Measurements from ENCODE around the gene TP63.
A peak's percentile ranks its signal among the peaks of the same experiment; 100 is the strongest.
"Not testable (repeated sequence)": the region's sequence is repeated elsewhere in the genome, so short reads cannot be mapped to it uniquely, and the experiment has no call there.

Gene TP63

DNA sequence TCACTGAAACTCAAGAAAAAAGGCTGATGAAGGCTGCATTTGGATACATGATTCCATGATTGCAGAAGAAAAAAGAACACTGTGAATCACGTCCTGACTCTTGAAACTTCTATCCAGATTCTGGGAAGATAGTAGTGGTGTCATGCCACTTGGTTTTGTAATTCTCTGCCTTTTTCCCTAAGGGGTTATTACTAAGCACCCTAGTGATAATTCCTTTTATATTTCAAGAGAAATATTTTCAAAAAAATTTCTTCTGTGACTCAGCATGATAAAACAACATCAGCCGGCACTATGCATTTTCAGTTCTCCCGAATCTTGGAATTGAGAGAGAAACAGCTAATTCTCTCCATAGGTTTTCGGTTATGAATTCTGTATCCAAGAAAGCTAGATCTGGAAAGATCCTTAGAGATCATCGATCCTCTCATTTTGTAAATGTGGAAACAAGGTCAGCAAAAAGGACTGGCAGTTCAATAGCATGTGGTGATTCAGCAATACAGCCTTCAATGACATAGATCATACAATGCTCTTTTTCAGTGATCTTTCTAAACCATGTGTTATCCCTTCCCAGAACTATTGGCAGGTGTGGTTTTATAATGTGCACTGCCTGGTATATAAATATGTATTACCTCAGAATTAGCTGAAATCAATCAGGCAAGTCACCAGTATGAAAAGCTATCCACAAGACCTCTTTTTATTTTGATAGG, 42.6 kb upstream of the TP63 start:
- no peak for TF ChIP-seq CTCF (IDR thresholded peaks at IDR 0.05; ENCODE audit: insufficient read depth, low read length, missing control alignments)
- peak; percentile 65 for DNase-seq (ENCODE audit: low read depth, low spot score)
- ChIA-PET POLR2A (no interaction called here), CTCF (no interaction called here)
- no peak overlapping the region for H3K4me3 ChIP-seq (ENCODE audit: low read depth, low read length)

DNA sequence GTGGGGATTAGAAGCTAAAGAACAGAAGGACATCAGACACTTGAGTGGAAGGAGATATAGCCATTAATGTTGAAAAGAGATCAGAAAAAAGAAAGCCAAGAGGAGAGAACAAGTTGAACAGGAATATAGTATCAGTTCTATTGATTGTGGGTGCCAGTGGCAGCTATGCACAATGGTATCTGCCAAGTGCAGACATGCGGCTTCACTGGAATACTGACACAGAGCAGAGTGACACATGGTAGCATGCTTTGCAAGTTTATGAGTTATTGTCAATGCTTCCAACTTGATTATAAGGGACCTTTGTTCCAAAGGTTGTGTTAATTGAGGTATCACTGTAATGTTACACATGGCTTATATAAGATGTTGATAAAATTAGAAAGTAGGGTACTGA, 42.0 kb upstream of the TP63 start:
- no peak for DNase-seq (ENCODE audit: low read depth, low spot score)
- CTCF ChIA-PET = no interaction called here
- no peak overlapping the region for H3K4me3 ChIP-seq (ENCODE audit: low read depth, low read length)
- POLR2A ChIA-PET = no interaction called here
- TF ChIP-seq CTCF (IDR thresholded peaks at IDR 0.05; ENCODE audit: insufficient read depth, low read length, missing control alignments) = no peak

DNA sequence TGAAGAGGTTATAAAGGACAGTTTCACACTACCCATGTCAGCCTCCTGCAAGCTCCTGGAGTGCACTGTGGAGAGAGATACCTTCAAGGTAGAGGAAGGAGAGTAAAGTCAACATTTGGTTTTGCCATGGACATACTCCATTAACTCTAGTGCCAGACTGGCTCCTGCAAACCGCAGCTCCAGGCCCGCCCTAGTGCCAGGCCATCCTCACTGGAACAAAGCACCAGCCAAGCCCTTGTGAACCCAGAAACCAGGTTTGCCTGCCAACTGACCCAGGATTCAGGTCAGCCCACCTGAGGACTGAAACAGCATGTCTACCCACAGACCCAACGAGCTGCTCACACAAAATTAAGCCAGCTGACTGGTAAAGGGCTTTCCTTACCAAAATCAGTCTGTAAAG, 41.0 kb upstream of the TP63 start:
- TF ChIP-seq CTCF (IDR thresholded peaks at IDR 0.05; ENCODE audit: insufficient read depth, low read length, missing control alignments) = no peak
- POLR2A ChIA-PET = no interaction called here
- no peak for DNase-seq (ENCODE audit: low read depth, low spot score)
- CTCF ChIA-PET = no interaction called here
- H3K4me3 ChIP-seq (ENCODE audit: low read depth, low read length) = no peak overlapping the region

GRCh38 chr3:189593581-189593980, 37.6 kb upstream of the TP63 start:
- no peak for DNase-seq (ENCODE audit: low read depth, low spot score)
- ChIA-PET POLR2A (no interaction called here), CTCF (interaction anchor here (0.9 kb wide), 1 partner anchor 355 kb away, joined by 3 read pairs; no protein-coding TSS in a partner anchor)
- no peak for TF ChIP-seq CTCF (IDR thresholded peaks at IDR 0.05; ENCODE audit: insufficient read depth, low read length, missing control alignments)
- H3K4me3 ChIP-seq (ENCODE audit: low read depth, low read length) = no peak overlapping the region

GRCh38 chr3:189596078-189596979, 34.9 kb upstream of the TP63 start:
- CTCF ChIA-PET; POLR2A ChIA-PET; DNase-seq (ENCODE audit: low read depth, low spot score); H3K4me3 ChIP-seq (ENCODE audit: low read depth, low read length): not testable (repeated sequence)

- ChIA-PET POLR2A (no interaction called here), CTCF (no interaction called here)
- no peak for TF ChIP-seq CTCF (IDR thresholded peaks at IDR 0.05; ENCODE audit: insufficient read depth, low read length, missing control alignments)
- H3K4me3 ChIP-seq (ENCODE audit: low read depth, low read length) = no peak overlapping the region
- DNase-seq (ENCODE audit: low read depth, low spot score) = no peak
Observed at GRCh38 chr3:189597918-189598317, 33.3 kb upstream of the TP63 start.

All from AG04449 (cell line).